ENCODE data around the gene KIAA1549. TPM values are rescaled to one million over a fixed set of nuclear protein-coding genes. Genes with fewer than 3 reads are reported as not detected.

KIAA1549 gene
- total and polyA plus RNA-seq, 4 donors, result 0.13 to 0.89 (median 0.42) TPM

DNA sequence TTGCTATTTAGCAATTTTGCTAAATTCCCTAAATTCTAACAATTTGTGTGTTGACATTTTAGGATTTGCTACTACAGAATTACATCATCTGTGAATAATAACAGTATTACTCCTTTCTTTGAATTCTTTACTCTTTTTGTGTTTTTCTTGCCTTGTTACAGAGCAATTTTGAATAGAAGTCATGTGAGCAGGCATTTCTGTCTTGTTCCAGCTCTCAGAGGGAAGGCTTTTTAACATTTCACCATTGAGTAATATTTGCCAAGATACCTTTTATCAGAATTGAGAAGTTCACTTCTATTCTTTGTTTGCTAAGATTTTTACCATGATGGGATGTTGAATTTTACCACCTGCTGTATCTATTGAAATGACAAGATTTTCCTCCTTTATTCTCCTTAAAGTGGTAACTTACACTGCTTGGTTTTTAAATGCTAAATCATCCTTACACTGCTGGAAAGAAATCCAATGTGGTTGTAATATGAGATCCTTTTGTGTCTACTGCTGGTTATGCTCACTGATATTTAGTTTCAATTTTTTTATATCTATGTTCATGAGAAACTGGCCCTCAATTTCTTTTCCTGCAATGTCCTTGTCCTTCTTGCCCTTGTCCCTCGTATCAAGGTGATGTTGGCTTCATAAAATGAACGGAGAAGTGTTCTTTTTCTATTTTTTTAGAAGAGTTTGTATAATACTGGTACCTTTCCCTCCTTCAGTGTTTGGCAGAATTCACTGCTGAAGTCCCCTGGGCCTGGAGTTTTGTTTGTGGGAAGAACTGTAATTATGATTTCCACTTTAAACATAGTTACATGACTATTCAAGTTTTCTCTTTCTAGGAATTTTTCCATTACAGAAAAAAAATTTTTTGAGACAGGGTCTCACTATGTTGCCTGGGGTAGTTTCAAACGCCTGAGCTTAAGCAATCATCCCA, 132.9 kb downstream of the KIAA1549 start:
- WGBS, result 89% methylated on average over 3 of the region's 3 CpGs
- Histone ChIP-seq H3K9me3 (ENCODE audit: control insufficient read depth in 4 of 4, low read length in 3 of 4) (no peaks in the 10 kb centered on the region), H3K4me3 (ENCODE audit: low read depth in 1 of 3, low read length in 3 of 3) (no peak overlapping the region), H3K27ac (ENCODE audit: low read depth in 1 of 2, low read length in 2 of 2) (no peak overlapping the region), H3K9ac (ENCODE audit: low read depth in 1 of 2, low read length in 2 of 2) (no peak overlapping the region), H3K27me3 (ENCODE audit: control insufficient read depth in 4 of 4, insufficient read depth in 4 of 4, low read length in 3 of 4) (no peaks in the 10 kb centered on the region), H3K4me1 (ENCODE audit: control insufficient read depth in 4 of 4, insufficient read depth in 4 of 4, low read length in 3 of 4) (no peaks in the 10 kb centered on the region), H3K36me3 (ENCODE audit: control insufficient read depth in 4 of 4, insufficient read depth in 3 of 4, low read depth in 1 of 4, low read length in 3 of 4) (no peaks in the 10 kb centered on the region)
- no peak for DNase-seq (ENCODE audit: low spot score)
- no peak for TF ChIP-seq FOXA1 (IDR thresholded peaks at IDR 0.05)
- no peak for TF ChIP-seq NR2F2 (IDR thresholded peaks at IDR 0.05)
- TF ChIP-seq GABPA (IDR thresholded peaks at IDR 0.05 in 1 of 2, conservative IDR thresholded peaks at IDR 0.05 in 1 of 2), result no peak
- no peak for TF ChIP-seq RAD21 (IDR thresholded peaks at IDR 0.05)
- no peak for TF ChIP-seq SP1 (IDR thresholded peaks at IDR 0.05)
- TF ChIP-seq FOXA2 (IDR thresholded peaks at IDR 0.05), result no peak
- no peak for TF ChIP-seq HNF4A (conservative IDR thresholded peaks at IDR 0.05)
- TF ChIP-seq EGR1 (IDR thresholded peaks at IDR 0.05; ENCODE audit: low read depth in 2 of 2), result no peak
- no peak for TF ChIP-seq RXRA (IDR thresholded peaks at IDR 0.05)

DNA sequence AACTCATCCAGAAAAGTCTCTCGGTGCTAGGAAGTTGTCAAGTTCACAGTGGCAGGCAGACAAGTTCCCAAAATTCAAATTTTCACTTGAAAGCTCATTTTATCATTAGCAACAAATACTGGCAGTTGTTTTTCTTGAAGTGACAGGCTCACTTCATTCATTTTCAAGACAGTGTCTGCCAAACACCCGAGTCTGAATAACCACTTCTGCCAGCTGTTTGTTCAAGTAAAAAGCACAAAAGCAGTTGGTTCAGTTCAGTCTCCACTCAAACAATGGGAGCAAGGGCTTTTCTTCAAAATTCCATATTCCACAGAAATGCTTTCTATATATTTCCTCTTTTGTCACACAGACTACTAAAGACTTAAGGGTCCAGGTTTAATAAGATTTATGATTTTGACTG, 135.5 kb downstream of the KIAA1549 start:
- no peak overlapping the region for H3K27ac ChIP-seq (ENCODE audit: low read depth in 1 of 2, low read length in 2 of 2)
- no peak for TF ChIP-seq RXRA (IDR thresholded peaks at IDR 0.05)
- TF ChIP-seq JUND (IDR thresholded peaks at IDR 0.05), result no peak
- no peak for TF ChIP-seq TAF1 (conservative IDR thresholded peaks at IDR 0.05)
- TF ChIP-seq, protein P1, sequence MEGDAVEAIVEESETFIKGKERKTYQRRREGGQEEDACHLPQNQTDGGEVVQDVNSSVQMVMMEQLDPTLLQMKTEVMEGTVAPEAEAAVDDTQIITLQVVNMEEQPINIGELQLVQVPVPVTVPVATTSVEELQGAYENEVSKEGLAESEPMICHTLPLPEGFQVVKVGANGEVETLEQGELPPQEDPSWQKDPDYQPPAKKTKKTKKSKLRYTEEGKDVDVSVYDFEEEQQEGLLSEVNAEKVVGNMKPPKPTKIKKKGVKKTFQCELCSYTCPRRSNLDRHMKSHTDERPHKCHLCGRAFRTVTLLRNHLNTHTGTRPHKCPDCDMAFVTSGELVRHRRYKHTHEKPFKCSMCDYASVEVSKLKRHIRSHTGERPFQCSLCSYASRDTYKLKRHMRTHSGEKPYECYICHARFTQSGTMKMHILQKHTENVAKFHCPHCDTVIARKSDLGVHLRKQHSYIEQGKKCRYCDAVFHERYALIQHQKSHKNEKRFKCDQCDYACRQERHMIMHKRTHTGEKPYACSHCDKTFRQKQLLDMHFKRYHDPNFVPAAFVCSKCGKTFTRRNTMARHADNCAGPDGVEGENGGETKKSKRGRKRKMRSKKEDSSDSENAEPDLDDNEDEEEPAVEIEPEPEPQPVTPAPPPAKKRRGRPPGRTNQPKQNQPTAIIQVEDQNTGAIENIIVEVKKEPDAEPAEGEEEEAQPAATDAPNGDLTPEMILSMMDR (IDR thresholded peaks at IDR 0.05; ENCODE audit: low read depth, low read length, missing input control), result no peak
- TF ChIP-seq SP1 (IDR thresholded peaks at IDR 0.05), result no peak
- no peak for TF ChIP-seq YY1 (IDR thresholded peaks at IDR 0.05)
- TF ChIP-seq, protein P2, sequence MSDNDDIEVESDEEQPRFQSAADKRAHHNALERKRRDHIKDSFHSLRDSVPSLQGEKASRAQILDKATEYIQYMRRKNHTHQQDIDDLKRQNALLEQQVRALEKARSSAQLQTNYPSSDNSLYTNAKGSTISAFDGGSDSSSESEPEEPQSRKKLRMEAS (IDR thresholded peaks at IDR 0.05), result no peak
- no peak for TF ChIP-seq GABPA (IDR thresholded peaks at IDR 0.05 in 1 of 2, conservative IDR thresholded peaks at IDR 0.05 in 1 of 2)
- no peak for TF ChIP-seq FOXA1 (IDR thresholded peaks at IDR 0.05)
- no peaks in the 10 kb centered on the region for H3K9me3 ChIP-seq (ENCODE audit: control insufficient read depth in 4 of 4, low read length in 3 of 4)
- no peaks in the 10 kb centered on the region for H3K36me3 ChIP-seq (ENCODE audit: control insufficient read depth in 4 of 4, insufficient read depth in 3 of 4, low read depth in 1 of 4, low read length in 3 of 4)
- no peaks in the 10 kb centered on the region for H3K27me3 ChIP-seq (ENCODE audit: control insufficient read depth in 4 of 4, insufficient read depth in 4 of 4, low read length in 3 of 4)
- no peak overlapping the region for H3K4me3 ChIP-seq (ENCODE audit: low read depth in 1 of 3, low read length in 3 of 3)
- no peak overlapping the region for H3K9ac ChIP-seq (ENCODE audit: low read depth in 1 of 2, low read length in 2 of 2)
- 63% methylated on average over 2 of the region's 2 CpGs for WGBS
- DNase-seq (ENCODE audit: low spot score), result no peak
- no peaks in the 10 kb centered on the region for H3K4me1 ChIP-seq (ENCODE audit: control insufficient read depth in 4 of 4, insufficient read depth in 4 of 4, low read length in 3 of 4)
